Testis (tissue), 3 donors: ENCODE results near the gene HOXD11. TPM values are rescaled to one million over a fixed set of nuclear protein-coding genes. Genes with fewer than 3 reads are reported as not detected.

Source experiments
- DNase-seq: peaks from one replicate; pipeline ENCODE4 v3.0.0-alpha.2; 2019
- H3K27ac ChIP-seq, 2 donors: fragments of 200-600 bp; sonication (generic); one replicate each; pipeline ENCODE4 v1.5.1; 2019
- H3K27me3 ChIP-seq: fragments of 200-600 bp; sonication (generic); one replicate; pipeline ENCODE4 v1.5.1; 2019
- H3K36me3 ChIP-seq: fragments of 200-600 bp; sonication (generic); one replicate; pipeline ENCODE4 v1.5.1; 2017; ENCODE audit warnings: low read depth; ENCODE audit errors: missing control alignments
- H3K4me1 ChIP-seq: fragments of 200-600 bp; sonication (generic); one replicate; pipeline ENCODE4 v1.5.1; 2019
- H3K4me3 ChIP-seq, 2 donors: fragments of 200-600 bp; sonication (generic); one replicate each; pipeline ENCODE4 v1.5.1; 2017 to 2019
- H3K9me3 ChIP-seq: fragments of 200-600 bp; sonication (generic); one replicate; pipeline ENCODE4 v1.5.1; 2017
- CTCF ChIP-seq, 3 experiments: fragments of 450-650 bp in 2 of 3; fragments of 200-600 bp in 1 of 3; sonication (generic) in 1 of 3; IDR thresholded peaks; one replicate each; pipeline ENCODE4 v1.5.1; 2016 to 2019; ENCODE audit warnings: antibody characterized with exemption in 3 of 3, mild to moderate bottlenecking in 2 of 3, moderate library complexity in 1 of 3
- POLR2A ChIP-seq: fragments of 450-650 bp; IDR thresholded peaks from one replicate; pipeline ENCODE4 v1.6.1; 2017; ENCODE audit warnings: antibody characterized with exemption, mild to moderate bottlenecking, moderate library complexity
- WGBS, 2 donors: methylation state at CpG; one replicate each; pipeline ENCODE4 v1.1.5; 2018; 5-methylcytosine and 5-hydroxymethylcytosine counted together
- intact Hi-C: fragments of 100-400 bp; cut with DNase I; formaldehyde crosslinking; loops from one replicate; pipeline ENCODE4 v1.15.1; 2023; ENCODE audit warnings: low total_unique reads
- polyA plus RNA-seq: library from polyadenylated mRNA; stranded (reverse); fragments of 350-450 nt; fragmentation: Illumina TruSeq; extraction: RNeasy Lipid Tissue Mini Kit (QIAGEN cat#74804); gene quantifications from one replicate; pipeline ENCODE4 v1.2.3, GENCODE V29; 2014; ENCODE audit warnings: low read depth, low replicate concordance; ENCODE audit not compliant: insufficient read depth
- total RNA-seq, 2 donors: library from RNA; depleted of rRNA; stranded (reverse); fragments of >200 nt; gene quantifications; one replicate each; pipeline ENCODE4 v1.2.3, GENCODE V29; 2016

The HOXD11 gene
- total and polyA plus RNA-seq, 3 donors from 2014 or later, result 0.29 to 1.7 (median 0.62) TPM

- Histone ChIP-seq H3K9me3 (no peaks in the 10 kb centered on the region), H3K36me3 (no peaks in the 10 kb centered on the region), H3K27ac (no peak overlapping the region), H3K4me1 (peaks cover 11% of the 10 kb centered on the region), H3K4me3 (no peak overlapping the region), H3K27me3 (no peaks in the 10 kb centered on the region)
- intact Hi-C loops, result no loop called here
- 80 to 85% methylated on average over 11 of the region's 11 CpGs for WGBS, 2 donors
- TF ChIP-seq CTCF (IDR thresholded peaks at IDR 0.05) (no peak), POLR2A (no peak)
- no peak for DNase-seq
These were observed 47.6 kb downstream of the HOXD11 start for GRCh38 chr2:176154576-176155252.

- no peak for TF ChIP-seq POLR2A
- TF ChIP-seq CTCF (IDR thresholded peaks at IDR 0.05), result no peak
- peaks cover 5% of the 10 kb centered on the region for H3K4me1 ChIP-seq
- H3K4me3 ChIP-seq, result no peak overlapping the region
- H3K27ac ChIP-seq, result no peak overlapping the region
- H3K9me3 ChIP-seq, result no peaks in the 10 kb centered on the region
- 60 to 69% methylated on average over 6 of the region's 6 CpGs for WGBS, 2 donors
- intact Hi-C loops, result no loop called here
- H3K36me3 ChIP-seq, result no peaks in the 10 kb centered on the region
- H3K27me3 ChIP-seq, result no peaks in the 10 kb centered on the region
- DNase-seq, result no peak
These were observed 48.4 kb downstream of the HOXD11 start for GRCh38 chr2:176155356-176156044.

GRCh38 chr2:176156301-176156806, 49.3 kb downstream of the HOXD11 start:
- H3K9me3 ChIP-seq, result no peaks in the 10 kb centered on the region
- H3K27ac ChIP-seq, result no peak overlapping the region
- intact Hi-C loops, result no loop called here
- TF ChIP-seq POLR2A (no peak), CTCF (IDR thresholded peaks at IDR 0.05) (no peak)
- H3K4me1 ChIP-seq, result peaks cover 5% of the 10 kb centered on the region
- no peaks in the 10 kb centered on the region for H3K27me3 ChIP-seq
- no peak for DNase-seq
- H3K36me3 ChIP-seq, result no peaks in the 10 kb centered on the region
- 56 to 67% methylated on average over 8 of the region's 8 CpGs for WGBS, 2 donors
- H3K4me3 ChIP-seq, result peak overlapping the region in 1 of 2 donors; percentile 56

- TF ChIP-seq POLR2A (no peak), CTCF (IDR thresholded peaks at IDR 0.05) (no peak)
- Histone ChIP-seq H3K36me3 (no peaks in the 10 kb centered on the region), H3K27me3 (no peaks in the 10 kb centered on the region), H3K4me1 (peaks cover 8% of the 10 kb centered on the region), H3K9me3 (no peaks in the 10 kb centered on the region), H3K4me3 (peak within 1 kb of the TSS; percentile 24 to 56), H3K27ac (no peak within 1 kb of the TSS)
- 38 to 51% methylated on average over 38 to 48 of the region's 48 CpGs for WGBS, 2 donors
- intact Hi-C loops, result no loop called here
- no peak for DNase-seq
These were observed 49.9 kb downstream of the HOXD11 start, which contains the start of gene HOXD3 for GRCh38 chr2:176156807-176157498. HOXD3 (plus strand) TSS chr2:176157307; CDS start chr2:176169115, 11,808 bp downstream.
